Measurements from ENCODE around the gene HOXA7. TPM values are rescaled to one million over a fixed set of nuclear protein-coding genes. Genes with fewer than 3 reads are reported as not detected.

HOXA7 gene
- total RNA-seq, 4 donors from 2014 or later: 8.7 to 16.9 (median 11.3) TPM

- H3K27me3 ChIP-seq: peaks cover 0 to 91% of the 10 kb centered on the region in 2 donors
Measured at GRCh38 chr7:27157702-27158431, 1.4 kb upstream of the HOXA7 start.

GRCh38 chr7:27156916-27157701 is 634 bp upstream of the HOXA7 start:
- Histone ChIP-seq H3K4me3 (peak overlapping the region; percentile 52 to 71 (median 60)), H3K36me3 (no peaks in the 10 kb centered on the region), H3K9me3 (no peaks in the 10 kb centered on the region), H3K4me1 (peaks cover 0 to 69% (median 23%) of the 10 kb centered on the region in 4 donors), H3K27ac (peak overlapping the region; percentile 54 to 88 (median 82)), H3K27me3 (peaks cover 0 to 96% of the 10 kb centered on the region in 2 donors)
- WGBS, 2 donors: 35 to 44% methylated on average over 24 to 28 of the region's 30 CpGs
- TF ChIP-seq CTCF (IDR thresholded peaks at IDR 0.05) (no peak), POLR2A (IDR thresholded peaks at IDR 0.05) (no peak), EP300 (IDR thresholded peaks at IDR 0.05) (no peak)
- DNase-seq (ENCODE audit: low spot score in 2 of 2): no peak

More at GRCh38 chr7:27157702-27158431, 1.4 kb upstream of the HOXA7 start:
- Histone ChIP-seq H3K4me1 (peaks cover 0 to 69% (median 22%) of the 10 kb centered on the region in 4 donors), H3K4me3 (no peak overlapping the region), H3K27ac (peak overlapping the region in 1 of 4 donors; percentile 81), H3K9me3 (no peaks in the 10 kb centered on the region), H3K36me3 (no peaks in the 10 kb centered on the region)
- WGBS, 2 donors: 64 to 79% methylated on average over 30 of the region's 30 CpGs
- TF ChIP-seq CTCF (IDR thresholded peaks at IDR 0.05): no peak
- TF ChIP-seq POLR2A (IDR thresholded peaks at IDR 0.05): no peak
- no peak for TF ChIP-seq EP300 (IDR thresholded peaks at IDR 0.05)
- peak in 1 of 2 donors; percentile 5 for DNase-seq (ENCODE audit: low spot score in 2 of 2)

- TF ChIP-seq CTCF (IDR thresholded peaks at IDR 0.05) (no peak), POLR2A (IDR thresholded peaks at IDR 0.05) (no peak), EP300 (IDR thresholded peaks at IDR 0.05) (no peak)
- H3K4me3 ChIP-seq: peak overlapping the region; percentile 52 to 71 (median 60)
- H3K9me3 ChIP-seq: no peaks in the 10 kb centered on the region
- H3K27me3 ChIP-seq: peaks cover 0 to 97% of the 10 kb centered on the region in 2 donors
- peaks cover 0 to 66% (median 21%) of the 10 kb centered on the region in 4 donors for H3K4me1 ChIP-seq
- 1 to 5% methylated on average over 6 to 52 of the region's 63 CpGs for WGBS, 2 donors
- peak overlapping the region; percentile 54 to 88 (median 82) for H3K27ac ChIP-seq
- no peak for DNase-seq (ENCODE audit: low spot score in 2 of 2)
- no peaks in the 10 kb centered on the region for H3K36me3 ChIP-seq
Measured at GRCh38 chr7:27155816-27156507, 513 bp downstream of the HOXA7 start.

GRCh38 chr7:27154901-27155815 is 1.3 kb downstream of the HOXA7 start:
- H3K4me1 ChIP-seq: peaks cover 0 to 65% (median 19%) of the 10 kb centered on the region in 4 donors
- peak overlapping the region in 3 of 4 donors; percentile 81 to 88 (median 82) for H3K27ac ChIP-seq

More at GRCh38 chr7:27154901-27155815, 1.3 kb downstream of the HOXA7 start:
- H3K36me3 ChIP-seq: no peaks in the 10 kb centered on the region
- H3K27me3 ChIP-seq: peaks cover 0 to 97% of the 10 kb centered on the region in 2 donors
- no peak for DNase-seq (ENCODE audit: low spot score in 2 of 2)
- 29 to 57% methylated on average over 47 to 48 of the region's 48 CpGs for WGBS, 2 donors
- TF ChIP-seq POLR2A (IDR thresholded peaks at IDR 0.05): no peak
- no peak for TF ChIP-seq CTCF (IDR thresholded peaks at IDR 0.05)
- no peak for TF ChIP-seq EP300 (IDR thresholded peaks at IDR 0.05)
- peak overlapping the region; percentile 52 to 71 (median 60) for H3K4me3 ChIP-seq
- H3K9me3 ChIP-seq: no peaks in the 10 kb centered on the region
